NB4 (cell line): ENCODE measurements around the gene CDC123.

Experiments
- MYC ChIP-seq: IDR thresholded peaks from 2 replicates; pipeline ENCODE4 v1.6.1; 2011; ENCODE audit warnings: low read depth, low read length
- POLR2A ChIP-seq: IDR thresholded peaks from 2 replicates; pipeline ENCODE4 v1.6.1; 2011; ENCODE audit warnings: mild to moderate bottlenecking; ENCODE audit not compliant: insufficient read length; ENCODE audit errors: extremely low read depth
- TF ChIP-seq, protein P1 (sequence below): IDR thresholded peaks from one replicate; pipeline ENCODE4 v1.5.1; 2012; ENCODE audit warnings: low read depth, low read length
- TF ChIP-seq, protein P2 (sequence below): IDR thresholded peaks from 2 replicates; pipeline ENCODE4 v1.6.1; 2011; ENCODE audit warnings: low read depth, low read length

- TF ChIP-seq, protein P1, sequence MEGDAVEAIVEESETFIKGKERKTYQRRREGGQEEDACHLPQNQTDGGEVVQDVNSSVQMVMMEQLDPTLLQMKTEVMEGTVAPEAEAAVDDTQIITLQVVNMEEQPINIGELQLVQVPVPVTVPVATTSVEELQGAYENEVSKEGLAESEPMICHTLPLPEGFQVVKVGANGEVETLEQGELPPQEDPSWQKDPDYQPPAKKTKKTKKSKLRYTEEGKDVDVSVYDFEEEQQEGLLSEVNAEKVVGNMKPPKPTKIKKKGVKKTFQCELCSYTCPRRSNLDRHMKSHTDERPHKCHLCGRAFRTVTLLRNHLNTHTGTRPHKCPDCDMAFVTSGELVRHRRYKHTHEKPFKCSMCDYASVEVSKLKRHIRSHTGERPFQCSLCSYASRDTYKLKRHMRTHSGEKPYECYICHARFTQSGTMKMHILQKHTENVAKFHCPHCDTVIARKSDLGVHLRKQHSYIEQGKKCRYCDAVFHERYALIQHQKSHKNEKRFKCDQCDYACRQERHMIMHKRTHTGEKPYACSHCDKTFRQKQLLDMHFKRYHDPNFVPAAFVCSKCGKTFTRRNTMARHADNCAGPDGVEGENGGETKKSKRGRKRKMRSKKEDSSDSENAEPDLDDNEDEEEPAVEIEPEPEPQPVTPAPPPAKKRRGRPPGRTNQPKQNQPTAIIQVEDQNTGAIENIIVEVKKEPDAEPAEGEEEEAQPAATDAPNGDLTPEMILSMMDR = no peak
- TF ChIP-seq POLR2A (no peak), MYC (no peak)
- TF ChIP-seq, protein P2, sequence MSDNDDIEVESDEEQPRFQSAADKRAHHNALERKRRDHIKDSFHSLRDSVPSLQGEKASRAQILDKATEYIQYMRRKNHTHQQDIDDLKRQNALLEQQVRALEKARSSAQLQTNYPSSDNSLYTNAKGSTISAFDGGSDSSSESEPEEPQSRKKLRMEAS = no peak
Measured at GRCh38 chr10:12187321-12187905, 8.6 kb upstream of the CDC123 start.
